ENCODE data around the gene HAL. TPM values are rescaled to one million over a fixed set of nuclear protein-coding genes. Genes with fewer than 3 reads are reported as not detected.

The HAL gene
- polyA plus RNA-seq, 2 donors: 1.1 to 2.0 TPM

- Histone ChIP-seq H3K27me3 (ENCODE audit: control insufficient read depth in 1 of 2, insufficient read depth in 2 of 2, low read length in 2 of 2) (no peaks in the 10 kb centered on the region), H3K9me3 (ENCODE audit: control insufficient read depth in 2 of 2, insufficient read depth in 1 of 2, low read depth in 1 of 2, low read length in 1 of 2) (no peaks in the 10 kb centered on the region), H3K4me1 (ENCODE audit: control insufficient read depth in 2 of 2, insufficient read depth in 2 of 2, low read length in 1 of 2) (no peaks in the 10 kb centered on the region), H3K27ac (ENCODE audit: low read depth in 2 of 2, low read length in 1 of 2) (no peak overlapping the region), H3K4me3 (ENCODE audit: low read depth in 1 of 2, low read length in 2 of 2) (no peak overlapping the region), H3K36me3 (ENCODE audit: control insufficient read depth in 2 of 2, insufficient read depth in 2 of 2, low read length in 1 of 2) (no peaks in the 10 kb centered on the region)
- WGBS, 2 donors: 82 to 87% methylated on average over 5 of the region's 5 CpGs
These were observed 1.7 kb downstream of the HAL start for GRCh38 chr12:95994476-95994875.

- 92 to 94% methylated on average over 7 of the region's 7 CpGs for WGBS, 2 donors
- no peak overlapping the region for H3K27ac ChIP-seq (ENCODE audit: low read depth in 2 of 2, low read length in 1 of 2)
- no peak overlapping the region for H3K4me3 ChIP-seq (ENCODE audit: low read depth in 1 of 2, low read length in 2 of 2)
- no peaks in the 10 kb centered on the region for H3K4me1 ChIP-seq (ENCODE audit: control insufficient read depth in 2 of 2, insufficient read depth in 2 of 2, low read length in 1 of 2)
- H3K9me3 ChIP-seq (ENCODE audit: control insufficient read depth in 2 of 2, insufficient read depth in 1 of 2, low read depth in 1 of 2, low read length in 1 of 2): no peaks in the 10 kb centered on the region
- no peaks in the 10 kb centered on the region for H3K36me3 ChIP-seq (ENCODE audit: control insufficient read depth in 2 of 2, insufficient read depth in 2 of 2, low read length in 1 of 2)
- no peaks in the 10 kb centered on the region for H3K27me3 ChIP-seq (ENCODE audit: control insufficient read depth in 1 of 2, insufficient read depth in 2 of 2, low read length in 2 of 2)
These were observed 2.2 kb downstream of the HAL start for GRCh38 chr12:95993907-95994306.

GRCh38 chr12:95990136-95990535 lies 6.0 kb downstream of the HAL start:
- Histone ChIP-seq H3K36me3 (ENCODE audit: control insufficient read depth in 2 of 2, insufficient read depth in 2 of 2, low read length in 1 of 2) (no peaks in the 10 kb centered on the region), H3K4me3 (ENCODE audit: low read depth in 1 of 2, low read length in 2 of 2) (no peak overlapping the region), H3K27ac (ENCODE audit: low read depth in 2 of 2, low read length in 1 of 2) (no peak overlapping the region), H3K4me1 (ENCODE audit: control insufficient read depth in 2 of 2, insufficient read depth in 2 of 2, low read length in 1 of 2) (no peaks in the 10 kb centered on the region), H3K9me3 (ENCODE audit: control insufficient read depth in 2 of 2, insufficient read depth in 1 of 2, low read depth in 1 of 2, low read length in 1 of 2) (no peaks in the 10 kb centered on the region), H3K27me3 (ENCODE audit: control insufficient read depth in 1 of 2, insufficient read depth in 2 of 2, low read length in 2 of 2) (no peaks in the 10 kb centered on the region)
- WGBS, 2 donors: 85 to 89% methylated on average over 7 of the region's 7 CpGs

- Histone ChIP-seq H3K27me3 (ENCODE audit: control insufficient read depth in 1 of 2, insufficient read depth in 2 of 2, low read length in 2 of 2) (no peaks in the 10 kb centered on the region), H3K27ac (ENCODE audit: low read depth in 2 of 2, low read length in 1 of 2) (no peak overlapping the region), H3K9me3 (ENCODE audit: control insufficient read depth in 2 of 2, insufficient read depth in 1 of 2, low read depth in 1 of 2, low read length in 1 of 2) (no peaks in the 10 kb centered on the region), H3K4me3 (ENCODE audit: low read depth in 1 of 2, low read length in 2 of 2) (no peak overlapping the region), H3K36me3 (ENCODE audit: control insufficient read depth in 2 of 2, insufficient read depth in 2 of 2, low read length in 1 of 2) (no peaks in the 10 kb centered on the region), H3K4me1 (ENCODE audit: control insufficient read depth in 2 of 2, insufficient read depth in 2 of 2, low read length in 1 of 2) (no peaks in the 10 kb centered on the region)
- 53 to 65% methylated on average over 4 of the region's 4 CpGs for whole genome bisulfite sequencing, 2 donors
These were observed 6.5 kb downstream of the HAL start for GRCh38 chr12:95989504-95990123.

GRCh38 chr12:95988506-95989275 lies 7.5 kb downstream of the HAL start:
- no peak overlapping the region for H3K27ac ChIP-seq (ENCODE audit: low read depth in 2 of 2, low read length in 1 of 2)
- H3K4me3 ChIP-seq (ENCODE audit: low read depth in 1 of 2, low read length in 2 of 2): no peak overlapping the region
- 84 to 87% methylated on average over 11 of the region's 11 CpGs for WGBS, 2 donors
- no peaks in the 10 kb centered on the region for H3K36me3 ChIP-seq (ENCODE audit: control insufficient read depth in 2 of 2, insufficient read depth in 2 of 2, low read length in 1 of 2)
- H3K9me3 ChIP-seq (ENCODE audit: control insufficient read depth in 2 of 2, insufficient read depth in 1 of 2, low read depth in 1 of 2, low read length in 1 of 2): no peaks in the 10 kb centered on the region
- H3K4me1 ChIP-seq (ENCODE audit: control insufficient read depth in 2 of 2, insufficient read depth in 2 of 2, low read length in 1 of 2): no peaks in the 10 kb centered on the region
- H3K27me3 ChIP-seq (ENCODE audit: control insufficient read depth in 1 of 2, insufficient read depth in 2 of 2, low read length in 2 of 2): no peaks in the 10 kb centered on the region

- WGBS, 2 donors: 82% methylated on average over 14 of the region's 14 CpGs
- no peak overlapping the region for H3K27ac ChIP-seq (ENCODE audit: low read depth in 2 of 2, low read length in 1 of 2)
- H3K27me3 ChIP-seq (ENCODE audit: control insufficient read depth in 1 of 2, insufficient read depth in 2 of 2, low read length in 2 of 2): no peaks in the 10 kb centered on the region
- no peaks in the 10 kb centered on the region for H3K36me3 ChIP-seq (ENCODE audit: control insufficient read depth in 2 of 2, insufficient read depth in 2 of 2, low read length in 1 of 2)
- H3K4me1 ChIP-seq (ENCODE audit: control insufficient read depth in 2 of 2, insufficient read depth in 2 of 2, low read length in 1 of 2): no peaks in the 10 kb centered on the region
- no peaks in the 10 kb centered on the region for H3K9me3 ChIP-seq (ENCODE audit: control insufficient read depth in 2 of 2, insufficient read depth in 1 of 2, low read depth in 1 of 2, low read length in 1 of 2)
- H3K4me3 ChIP-seq (ENCODE audit: low read depth in 1 of 2, low read length in 2 of 2): no peak overlapping the region
These were observed 9.2 kb downstream of the HAL start for GRCh38 chr12:95986635-95987570.

- Histone ChIP-seq H3K4me1 (ENCODE audit: control insufficient read depth in 2 of 2, insufficient read depth in 2 of 2, low read length in 1 of 2) (no peaks in the 10 kb centered on the region), H3K9me3 (ENCODE audit: control insufficient read depth in 2 of 2, insufficient read depth in 1 of 2, low read depth in 1 of 2, low read length in 1 of 2) (no peaks in the 10 kb centered on the region), H3K27me3 (ENCODE audit: control insufficient read depth in 1 of 2, insufficient read depth in 2 of 2, low read length in 2 of 2) (no peaks in the 10 kb centered on the region), H3K36me3 (ENCODE audit: control insufficient read depth in 2 of 2, insufficient read depth in 2 of 2, low read length in 1 of 2) (no peaks in the 10 kb centered on the region), H3K27ac (ENCODE audit: low read depth in 2 of 2, low read length in 1 of 2) (no peak overlapping the region), H3K4me3 (ENCODE audit: low read depth in 1 of 2, low read length in 2 of 2) (no peak overlapping the region)
- 76 to 91% methylated on average over 1 of the region's 1 CpG for WGBS, 2 donors
These were observed 11.5 kb downstream of the HAL start for GRCh38 chr12:95984682-95985081.

GRCh38 chr12:95982602-95983001 lies 13.5 kb downstream of the HAL start:
- no peaks in the 10 kb centered on the region for H3K36me3 ChIP-seq (ENCODE audit: control insufficient read depth in 2 of 2, insufficient read depth in 2 of 2, low read length in 1 of 2)
- no peaks in the 10 kb centered on the region for H3K27me3 ChIP-seq (ENCODE audit: control insufficient read depth in 1 of 2, insufficient read depth in 2 of 2, low read length in 2 of 2)
- no peak overlapping the region for H3K4me3 ChIP-seq (ENCODE audit: low read depth in 1 of 2, low read length in 2 of 2)
- no peak overlapping the region for H3K27ac ChIP-seq (ENCODE audit: low read depth in 2 of 2, low read length in 1 of 2)
- H3K4me1 ChIP-seq (ENCODE audit: control insufficient read depth in 2 of 2, insufficient read depth in 2 of 2, low read length in 1 of 2): no peaks in the 10 kb centered on the region
- no peaks in the 10 kb centered on the region for H3K9me3 ChIP-seq (ENCODE audit: control insufficient read depth in 2 of 2, insufficient read depth in 1 of 2, low read depth in 1 of 2, low read length in 1 of 2)
- WGBS, 2 donors: 70 to 86% methylated on average over 1 of the region's 1 CpG

GRCh38 chr12:95980437-95980836 lies 15.7 kb downstream of the HAL start:
- no peak overlapping the region for H3K4me3 ChIP-seq (ENCODE audit: low read depth in 1 of 2, low read length in 2 of 2)
- H3K4me1 ChIP-seq (ENCODE audit: control insufficient read depth in 2 of 2, insufficient read depth in 2 of 2, low read length in 1 of 2): no peaks in the 10 kb centered on the region
- H3K27me3 ChIP-seq (ENCODE audit: control insufficient read depth in 1 of 2, insufficient read depth in 2 of 2, low read length in 2 of 2): no peaks in the 10 kb centered on the region
- H3K9me3 ChIP-seq (ENCODE audit: control insufficient read depth in 2 of 2, insufficient read depth in 1 of 2, low read depth in 1 of 2, low read length in 1 of 2): no peaks in the 10 kb centered on the region
- 85 to 92% methylated on average over 5 of the region's 5 CpGs for WGBS, 2 donors
- no peaks in the 10 kb centered on the region for H3K36me3 ChIP-seq (ENCODE audit: control insufficient read depth in 2 of 2, insufficient read depth in 2 of 2, low read length in 1 of 2)
- H3K27ac ChIP-seq (ENCODE audit: low read depth in 2 of 2, low read length in 1 of 2): no peak overlapping the region
